ENCODE data around the gene URAD.

DNA sequence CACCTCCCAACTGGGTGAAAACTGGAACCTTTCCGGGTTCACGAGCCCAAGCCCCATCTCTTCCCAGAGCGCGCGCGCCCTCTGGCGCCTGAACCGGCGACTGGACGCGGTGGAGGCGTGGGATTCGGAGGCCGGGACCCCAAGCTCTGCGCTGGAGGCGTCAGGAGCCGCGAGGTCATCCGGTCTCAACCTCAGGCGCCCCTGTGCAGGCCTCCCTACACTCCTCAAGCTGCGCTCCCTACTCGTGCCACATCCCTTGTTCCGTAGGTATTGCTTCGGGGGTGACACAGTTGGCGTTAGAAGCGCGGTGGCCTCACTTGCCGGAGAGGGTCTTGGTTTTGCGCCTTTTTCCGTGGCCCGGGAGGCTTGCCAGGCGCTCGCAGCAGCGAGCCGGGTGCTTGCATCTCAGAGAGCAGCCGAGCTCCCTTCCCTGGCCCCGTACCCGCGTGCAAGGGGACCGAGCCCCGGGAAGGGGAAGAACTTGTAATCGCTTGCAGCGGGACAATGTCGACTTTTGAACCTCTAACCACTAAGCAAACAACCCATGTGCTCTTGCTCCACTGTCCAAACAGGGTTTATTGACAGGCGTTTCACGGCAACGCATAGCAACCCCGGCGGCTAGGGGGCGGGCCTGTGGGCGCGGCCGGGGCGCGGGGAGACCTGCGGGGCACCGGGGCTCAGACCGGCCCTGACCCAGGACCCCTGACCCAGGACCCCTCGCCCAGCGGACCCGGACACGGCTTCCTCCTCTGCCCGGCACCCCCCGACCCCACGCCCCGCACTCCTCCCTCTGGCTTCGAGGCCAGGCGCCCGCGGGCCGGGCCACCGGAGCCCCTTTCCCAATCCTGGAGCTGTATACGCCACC lies 27.9 kb downstream of the URAD start:
- TF ChIP-seq, protein P1, sequence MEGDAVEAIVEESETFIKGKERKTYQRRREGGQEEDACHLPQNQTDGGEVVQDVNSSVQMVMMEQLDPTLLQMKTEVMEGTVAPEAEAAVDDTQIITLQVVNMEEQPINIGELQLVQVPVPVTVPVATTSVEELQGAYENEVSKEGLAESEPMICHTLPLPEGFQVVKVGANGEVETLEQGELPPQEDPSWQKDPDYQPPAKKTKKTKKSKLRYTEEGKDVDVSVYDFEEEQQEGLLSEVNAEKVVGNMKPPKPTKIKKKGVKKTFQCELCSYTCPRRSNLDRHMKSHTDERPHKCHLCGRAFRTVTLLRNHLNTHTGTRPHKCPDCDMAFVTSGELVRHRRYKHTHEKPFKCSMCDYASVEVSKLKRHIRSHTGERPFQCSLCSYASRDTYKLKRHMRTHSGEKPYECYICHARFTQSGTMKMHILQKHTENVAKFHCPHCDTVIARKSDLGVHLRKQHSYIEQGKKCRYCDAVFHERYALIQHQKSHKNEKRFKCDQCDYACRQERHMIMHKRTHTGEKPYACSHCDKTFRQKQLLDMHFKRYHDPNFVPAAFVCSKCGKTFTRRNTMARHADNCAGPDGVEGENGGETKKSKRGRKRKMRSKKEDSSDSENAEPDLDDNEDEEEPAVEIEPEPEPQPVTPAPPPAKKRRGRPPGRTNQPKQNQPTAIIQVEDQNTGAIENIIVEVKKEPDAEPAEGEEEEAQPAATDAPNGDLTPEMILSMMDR (IDR thresholded peaks at IDR 0.05), result peak in 4 of 6 experiments; percentile 16 to 40 (median 28)
- TF ChIP-seq EP300 (IDR thresholded peaks at IDR 0.05) (no peak), POLR2A (IDR thresholded peaks at IDR 0.05) (no peak), POLR2AphosphoS5 (IDR thresholded peaks at IDR 0.05) (no peak)

Measured in upper lobe of left lung (tissue), 4 donors.